CD4-positive, alpha-beta T cell (primary cell): ENCODE data around the gene NOS1AP. TPM values are rescaled to one million over a fixed set of nuclear protein-coding genes. Genes with fewer than 3 reads are reported as not detected.

Experiments used
- ATAC-seq: fragments of 200-7000 bp; cut with Tn5 transposase; one replicate; pipeline ENCODE4 v1.10.0; 2022; ENCODE audit warnings: mild to moderate bottlenecking; ENCODE audit not compliant: poor library complexity
- CTCF ChIA-PET: fragments of 350-600 bp; sonication (Branson Sonifier 250); formaldehyde crosslinking; loops from one replicate; lab custom pipeline; 2021; ENCODE audit warnings: antibody characterized with exemption, inconsistent platforms; lab: Charles Lee
- POLR2A ChIA-PET: fragments of 350-600 bp; sonication (Branson Sonifier 250); formaldehyde crosslinking; loops from one replicate; lab custom pipeline; 2021; ENCODE audit warnings: antibody characterized with exemption, inconsistent platforms; lab: Charles Lee
- DNase-seq, 14 experiments: peaks; one replicate each; pipeline ENCODE4 v3.0.0-alpha.2; 2013 to 2020; ENCODE audit warnings: mixed read lengths in 2 of 14
- H3K27ac ChIP-seq, 2 donors: one replicate each; pipeline versions ENCODE4 v1.5.1 to v1.7.0; 2013; ENCODE audit warnings: low read length in 2 of 2, low read depth in 1 of 2, mild to moderate bottlenecking in 1 of 2
- H3K27me3 ChIP-seq, 2 experiments: 1 replicate in 1 of 2; 2 replicates in 1 of 2; pipeline versions ENCODE4 v1.6.1 to v1.7.0; 2013; ENCODE audit warnings: low read length in 2 of 2, control low read depth in 1 of 2, mild to moderate bottlenecking in 1 of 2, moderate library complexity in 1 of 2; ENCODE audit not compliant: insufficient read depth in 2 of 2, control insufficient read depth in 1 of 2
- H3K36me3 ChIP-seq: one replicate; pipeline ENCODE4 v1.6.1; 2013; ENCODE audit warnings: low read length, control low read depth; ENCODE audit not compliant: insufficient read depth
- H3K4me1 ChIP-seq: one replicate; pipeline ENCODE4 v1.6.1; 2013; ENCODE audit warnings: low read length, control low read depth; ENCODE audit not compliant: insufficient read depth
- H3K4me3 ChIP-seq: one replicate; pipeline ENCODE4 v1.5.1; 2013; ENCODE audit warnings: mild to moderate bottlenecking, low read length, moderate library complexity
- H3K9me3 ChIP-seq, 2 experiments: 1 replicate in 1 of 2; 2 replicates in 1 of 2; pipeline versions ENCODE4 v1.6.1 to v1.7.0; 2013; ENCODE audit warnings: low read length in 2 of 2, mild to moderate bottlenecking in 2 of 2, control low read depth in 1 of 2, moderate library complexity in 1 of 2; ENCODE audit not compliant: control insufficient read depth in 1 of 2, insufficient read depth in 1 of 2
- H3K27ac Mint-ChIP-seq: one replicate; pipeline ENCODE4 v1.8.0; 2020; ENCODE audit warnings: mixed read lengths
- H3K27me3 Mint-ChIP-seq: one replicate; pipeline ENCODE4 v1.8.0; 2021; ENCODE audit warnings: mixed read lengths
- H3K36me3 Mint-ChIP-seq: one replicate; pipeline ENCODE4 v1.8.0; 2021; ENCODE audit warnings: low read depth, mixed read lengths
- H3K4me1 Mint-ChIP-seq: one replicate; pipeline ENCODE4 v1.8.0; 2021; ENCODE audit warnings: low read depth, mixed read lengths
- H3K4me3 Mint-ChIP-seq: one replicate; pipeline ENCODE4 v1.8.0; 2020; ENCODE audit warnings: mild to moderate bottlenecking, mixed read lengths
- H3K9me3 Mint-ChIP-seq: one replicate; pipeline ENCODE4 v1.8.0; 2020; ENCODE audit warnings: mixed read lengths
- intact Hi-C, 2 experiments: fragments of 100-400 bp; cut with DNase I in 1 of 2; cut with micrococcal nuclease in 1 of 2; formaldehyde crosslinking; loops; one replicate each; pipeline versions ENCODE4 v1.15.1 to v1.9.0; 2023 to 2025; cut with DNase I, micrococcal nuclease
- total RNA-seq, 174 experiments: library from RNA in 2 of 174; stranded (reverse) in 2 of 174; gene quantifications; one replicate each; pipeline ENCODE4 v1.2.3 and lab custom pipeline; 2021 to 2026
- TF ChIP-seq, protein P1 (sequence below): fragments of 200-600 bp; IDR thresholded peaks from one replicate; pipeline ENCODE4 v1.8.0; 2022; ENCODE audit warnings: antibody characterized with exemption, mild to moderate bottlenecking

The NOS1AP gene
- total RNA-seq, 2 experiments from 2014 or later: not detected

DNA sequence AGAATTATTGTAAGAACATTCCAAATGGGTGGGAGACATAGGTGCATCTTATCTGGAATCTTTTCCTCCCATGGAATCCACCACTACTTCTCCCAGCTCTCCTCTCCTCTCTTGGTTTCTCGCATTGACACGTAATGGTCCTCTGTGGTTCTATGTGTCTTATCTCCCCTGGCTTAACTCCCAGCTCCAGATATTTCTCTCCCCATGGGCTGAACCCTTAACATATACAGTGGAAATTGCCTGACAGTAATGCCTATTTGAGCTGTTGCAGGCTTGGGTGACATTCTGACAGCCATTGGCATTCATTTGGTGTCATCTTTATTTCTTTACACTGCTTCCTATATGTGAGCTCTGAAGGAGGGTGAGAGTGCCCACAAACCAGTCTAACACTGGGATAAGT is 188.9 kb downstream of the NOS1AP start:
- CTCF ChIA-PET: no interaction called here
- Mint-ChIP-seq H3K27me3 (peaks cover 56% of the 10 kb centered on the region), H3K9me3 (no peaks in the 10 kb centered on the region), H3K4me3 (no peak overlapping the region), H3K36me3 (no peaks in the 10 kb centered on the region), H3K27ac (no peak overlapping the region), H3K4me1 (no peaks in the 10 kb centered on the region)
- intact Hi-C loops: no loop called here
- POLR2A ChIA-PET: no interaction called here
- Histone ChIP-seq H3K36me3 (no peaks in the 10 kb centered on the region), H3K4me3 (no peak overlapping the region), H3K4me1 (no peaks in the 10 kb centered on the region), H3K27me3 (peaks cover 0 to 4% of the 10 kb centered on the region in 2 experiments), H3K9me3 (no peaks in the 10 kb centered on the region), H3K27ac (no peak overlapping the region)
- ATAC-seq: no peak
- TF ChIP-seq, protein P1, sequence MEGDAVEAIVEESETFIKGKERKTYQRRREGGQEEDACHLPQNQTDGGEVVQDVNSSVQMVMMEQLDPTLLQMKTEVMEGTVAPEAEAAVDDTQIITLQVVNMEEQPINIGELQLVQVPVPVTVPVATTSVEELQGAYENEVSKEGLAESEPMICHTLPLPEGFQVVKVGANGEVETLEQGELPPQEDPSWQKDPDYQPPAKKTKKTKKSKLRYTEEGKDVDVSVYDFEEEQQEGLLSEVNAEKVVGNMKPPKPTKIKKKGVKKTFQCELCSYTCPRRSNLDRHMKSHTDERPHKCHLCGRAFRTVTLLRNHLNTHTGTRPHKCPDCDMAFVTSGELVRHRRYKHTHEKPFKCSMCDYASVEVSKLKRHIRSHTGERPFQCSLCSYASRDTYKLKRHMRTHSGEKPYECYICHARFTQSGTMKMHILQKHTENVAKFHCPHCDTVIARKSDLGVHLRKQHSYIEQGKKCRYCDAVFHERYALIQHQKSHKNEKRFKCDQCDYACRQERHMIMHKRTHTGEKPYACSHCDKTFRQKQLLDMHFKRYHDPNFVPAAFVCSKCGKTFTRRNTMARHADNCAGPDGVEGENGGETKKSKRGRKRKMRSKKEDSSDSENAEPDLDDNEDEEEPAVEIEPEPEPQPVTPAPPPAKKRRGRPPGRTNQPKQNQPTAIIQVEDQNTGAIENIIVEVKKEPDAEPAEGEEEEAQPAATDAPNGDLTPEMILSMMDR: no peak
- DNase-seq: no peak

DNA sequence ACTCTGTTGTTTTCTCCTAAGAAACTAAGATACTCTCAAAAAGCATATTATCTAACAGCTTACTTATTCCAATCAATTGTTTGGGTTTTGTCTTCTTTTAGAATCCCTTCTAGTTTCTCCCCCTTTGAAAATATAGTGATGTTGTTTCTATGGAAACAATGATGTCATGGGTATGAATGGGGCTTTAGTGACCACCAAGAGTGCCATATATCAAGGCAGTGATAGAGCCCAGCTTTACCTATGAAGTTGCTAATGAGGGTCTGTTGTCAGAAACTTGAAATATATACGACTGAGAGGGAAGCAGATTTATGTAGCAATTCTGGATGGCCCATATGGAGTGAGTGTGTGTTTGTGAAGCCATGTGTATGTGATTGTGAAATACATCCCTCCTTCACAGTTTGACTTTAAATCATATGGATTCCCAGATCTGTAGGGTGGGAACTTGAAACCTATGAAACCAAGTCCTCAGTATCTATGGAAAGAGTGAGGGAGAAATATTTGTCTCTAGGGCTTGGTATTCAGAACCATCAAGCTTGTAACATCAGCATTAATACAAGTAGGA is 190.5 kb downstream of the NOS1AP start:
- no peaks in the 10 kb centered on the region for H3K4me1 Mint-ChIP-seq
- H3K36me3 Mint-ChIP-seq: no peaks in the 10 kb centered on the region
- intact Hi-C loops: no loop called here
- POLR2A ChIA-PET: no interaction called here
- peaks cover 0 to 4% of the 10 kb centered on the region in 2 experiments for H3K27me3 ChIP-seq
- H3K9me3 ChIP-seq: no peaks in the 10 kb centered on the region
- H3K27ac Mint-ChIP-seq: no peak overlapping the region
- no peaks in the 10 kb centered on the region for H3K36me3 ChIP-seq
- TF ChIP-seq, protein P1: no peak
- H3K9me3 Mint-ChIP-seq: no peaks in the 10 kb centered on the region
- H3K27ac ChIP-seq: no peak overlapping the region
- no peak overlapping the region for H3K4me3 ChIP-seq
- H3K4me1 ChIP-seq: no peaks in the 10 kb centered on the region
- CTCF ChIA-PET: no interaction called here
- DNase-seq (no peak), ATAC-seq (no peak)
- H3K4me3 Mint-ChIP-seq: no peak overlapping the region
- H3K27me3 Mint-ChIP-seq: peaks cover 46% of the 10 kb centered on the region

DNA sequence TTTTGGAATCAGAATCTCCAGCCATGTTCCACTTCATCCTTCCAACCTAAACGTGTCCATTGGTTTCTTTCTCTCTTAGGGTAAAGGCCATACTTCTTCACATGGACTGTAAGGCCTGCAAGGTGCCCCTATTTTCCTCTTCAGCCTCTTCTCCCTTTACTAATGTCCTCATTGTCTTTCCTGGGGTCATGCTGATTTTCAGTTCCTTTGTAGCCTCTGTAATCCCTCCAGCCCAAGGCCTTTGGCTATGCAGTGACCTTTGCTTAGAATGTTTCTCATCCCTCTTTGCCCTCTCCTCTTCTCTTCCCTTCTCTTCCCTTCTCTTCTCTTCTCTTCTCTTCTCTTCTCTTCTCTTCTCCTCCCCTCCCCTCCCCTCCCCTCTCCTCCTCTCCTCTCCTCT is 194.6 kb downstream of the NOS1AP start:
- DNase-seq (no peak), ATAC-seq (no peak)
- Histone ChIP-seq H3K36me3 (no peaks in the 10 kb centered on the region), H3K9me3 (no peaks in the 10 kb centered on the region), H3K27ac (no peak overlapping the region), H3K4me1 (no peaks in the 10 kb centered on the region), H3K27me3 (peaks cover 4% of the 10 kb centered on the region in 2 experiments), H3K4me3 (no peak overlapping the region)
- Mint-ChIP-seq H3K27me3 (peaks cover 35% of the 10 kb centered on the region), H3K36me3 (no peaks in the 10 kb centered on the region), H3K27ac (no peak overlapping the region), H3K9me3 (no peaks in the 10 kb centered on the region), H3K4me3 (no peak overlapping the region), H3K4me1 (no peaks in the 10 kb centered on the region)
- CTCF ChIA-PET: no interaction called here
- POLR2A ChIA-PET: no interaction called here
- intact Hi-C loops: no loop called here
- TF ChIP-seq, protein P1: no peak
